HT-29 (cell line): ENCODE results near the gene MGST3. TPM values are rescaled to one million over a fixed set of nuclear protein-coding genes. Genes with fewer than 3 reads are reported as not detected.
"Not testable (repeated sequence)": the region's sequence is repeated elsewhere in the genome, so short reads cannot be mapped to it uniquely, and the experiment has no call there.

Experiments
- DNase-seq: peaks from one replicate; pipeline ENCODE4 v3.0.0-alpha.2; 2015; ENCODE audit warnings: low spot score
- total RNA-seq: library from RNA; depleted of rRNA; stranded (reverse); fragments of >200 nt; shearing (Covaris generic); gene quantifications from 2 replicates; pipeline ENCODE4 v1.2.3, GENCODE V29; 2014

Gene MGST3
- total RNA-seq, 1 experiment from 2014 or later: 47.5 TPM

- no peak for DNase-seq
These were observed 1.9 kb upstream of the MGST3 start for GRCh38 chr1:165629151-165629550.

GRCh38 chr1:165629848-165630628 is 996 bp upstream of the MGST3 start:
- no peak for DNase-seq

- DNase-seq: peak; percentile 82
These were observed 513 bp downstream of the MGST3 start for GRCh38 chr1:165631342-165632151.

GRCh38 chr1:165632152-165632469 is 1.1 kb downstream of the MGST3 start:
- no peak for DNase-seq

GRCh38 chr1:165632491-165632890 is 1.5 kb downstream of the MGST3 start:
- DNase-seq: no peak

- no peak for DNase-seq
These were observed 2.6 kb downstream of the MGST3 start for GRCh38 chr1:165633614-165634013.

GRCh38 chr1:165634154-165634921 is 3.3 kb downstream of the MGST3 start:
- no peak for DNase-seq

- DNase-seq: no peak
These were observed 4.3 kb downstream of the MGST3 start for GRCh38 chr1:165635329-165635728.

GRCh38 chr1:165635823-165636222 is 4.8 kb downstream of the MGST3 start:
- no peak for DNase-seq

GRCh38 chr1:165637427-165637826 is 6.4 kb downstream of the MGST3 start:
- no peak for DNase-seq

GRCh38 chr1:165638211-165638610 is 7.2 kb downstream of the MGST3 start:
- DNase-seq: not testable (repeated sequence)

- no peak for DNase-seq
These were observed 9.0 kb downstream of the MGST3 start for GRCh38 chr1:165639821-165640623.

- no peak for DNase-seq
These were observed 10.4 kb downstream of the MGST3 start for GRCh38 chr1:165641231-165641987.

- no peak for DNase-seq
These were observed 13.2 kb downstream of the MGST3 start for GRCh38 chr1:165644064-165644735.

- DNase-seq: peak; percentile 17
These were observed 14.8 kb downstream of the MGST3 start for GRCh38 chr1:165645654-165646366.

- DNase-seq: no peak
These were observed 16.5 kb downstream of the MGST3 start for GRCh38 chr1:165647517-165647916.

- DNase-seq: no peak
These were observed 16.9 kb downstream of the MGST3 start for GRCh38 chr1:165647970-165648369.

GRCh38 chr1:165648919-165649572 is 18.0 kb downstream of the MGST3 start:
- DNase-seq: no peak
